ENCODE data around the gene SPATA32.

The SPATA32 gene

GRCh38 chr17:45269912-45270311 is 8.0 kb upstream of the SPATA32 start:
- no peak overlapping the region for H3K4me3 ChIP-seq
- DNase-seq (ENCODE audit: low spot score), result no peak
- H3K27ac ChIP-seq, result no peak overlapping the region
- TF ChIP-seq, protein P1, sequence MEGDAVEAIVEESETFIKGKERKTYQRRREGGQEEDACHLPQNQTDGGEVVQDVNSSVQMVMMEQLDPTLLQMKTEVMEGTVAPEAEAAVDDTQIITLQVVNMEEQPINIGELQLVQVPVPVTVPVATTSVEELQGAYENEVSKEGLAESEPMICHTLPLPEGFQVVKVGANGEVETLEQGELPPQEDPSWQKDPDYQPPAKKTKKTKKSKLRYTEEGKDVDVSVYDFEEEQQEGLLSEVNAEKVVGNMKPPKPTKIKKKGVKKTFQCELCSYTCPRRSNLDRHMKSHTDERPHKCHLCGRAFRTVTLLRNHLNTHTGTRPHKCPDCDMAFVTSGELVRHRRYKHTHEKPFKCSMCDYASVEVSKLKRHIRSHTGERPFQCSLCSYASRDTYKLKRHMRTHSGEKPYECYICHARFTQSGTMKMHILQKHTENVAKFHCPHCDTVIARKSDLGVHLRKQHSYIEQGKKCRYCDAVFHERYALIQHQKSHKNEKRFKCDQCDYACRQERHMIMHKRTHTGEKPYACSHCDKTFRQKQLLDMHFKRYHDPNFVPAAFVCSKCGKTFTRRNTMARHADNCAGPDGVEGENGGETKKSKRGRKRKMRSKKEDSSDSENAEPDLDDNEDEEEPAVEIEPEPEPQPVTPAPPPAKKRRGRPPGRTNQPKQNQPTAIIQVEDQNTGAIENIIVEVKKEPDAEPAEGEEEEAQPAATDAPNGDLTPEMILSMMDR (IDR thresholded peaks at IDR 0.05), result no peak

GRCh38 chr17:45267436-45268055 is 5.7 kb upstream of the SPATA32 start:
- DNase-seq (ENCODE audit: low spot score), result no peak
- Histone ChIP-seq H3K4me3 (no peak overlapping the region), H3K27ac (no peak overlapping the region)
- TF ChIP-seq, protein P1 (IDR thresholded peaks at IDR 0.05), result no peak

GRCh38 chr17:45266372-45266926 is 4.6 kb upstream of the SPATA32 start:
- TF ChIP-seq, protein P1 (IDR thresholded peaks at IDR 0.05), result no peak
- no peak overlapping the region for H3K27ac ChIP-seq
- no peak for DNase-seq (ENCODE audit: low spot score)
- H3K4me3 ChIP-seq, result no peak overlapping the region

- Histone ChIP-seq H3K27ac (no peak overlapping the region), H3K4me3 (no peak overlapping the region)
- TF ChIP-seq, protein P1 (IDR thresholded peaks at IDR 0.05), result no peak
- DNase-seq (ENCODE audit: low spot score), result no peak
Measured at GRCh38 chr17:45265821-45266220, 3.9 kb upstream of the SPATA32 start.

DNA sequence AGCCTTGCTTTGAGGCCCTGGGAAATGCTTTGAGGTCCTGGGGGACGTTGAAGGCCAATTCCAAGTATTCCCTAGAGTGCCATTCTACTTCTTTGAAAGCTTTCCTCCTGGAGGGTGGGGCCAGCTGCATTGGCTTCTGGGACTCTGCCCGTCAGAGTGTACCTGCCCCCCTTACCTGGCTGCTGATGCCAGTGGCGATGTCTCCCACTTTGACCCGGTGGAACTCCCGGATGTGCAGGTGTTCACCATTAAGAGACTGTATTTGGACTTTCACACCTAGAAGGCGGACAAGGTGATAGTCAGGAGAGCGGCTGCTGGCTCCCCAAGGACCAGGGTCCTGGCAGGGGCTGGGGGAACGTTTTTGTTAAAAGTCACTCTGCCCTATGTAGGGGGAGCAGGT is 3.1 kb upstream of the SPATA32 start:
- Histone ChIP-seq H3K4me3 (no peak overlapping the region), H3K27ac (no peak overlapping the region)
- no peak for DNase-seq (ENCODE audit: low spot score)
- TF ChIP-seq, protein P1 (IDR thresholded peaks at IDR 0.05), result no peak

- Histone ChIP-seq H3K27ac (no peak overlapping the region), H3K4me3 (no peak overlapping the region)
- DNase-seq (ENCODE audit: low spot score), result no peak
- TF ChIP-seq, protein P1 (IDR thresholded peaks at IDR 0.05), result no peak
Measured at GRCh38 chr17:45264430-45264829, 2.5 kb upstream of the SPATA32 start.

DNA sequence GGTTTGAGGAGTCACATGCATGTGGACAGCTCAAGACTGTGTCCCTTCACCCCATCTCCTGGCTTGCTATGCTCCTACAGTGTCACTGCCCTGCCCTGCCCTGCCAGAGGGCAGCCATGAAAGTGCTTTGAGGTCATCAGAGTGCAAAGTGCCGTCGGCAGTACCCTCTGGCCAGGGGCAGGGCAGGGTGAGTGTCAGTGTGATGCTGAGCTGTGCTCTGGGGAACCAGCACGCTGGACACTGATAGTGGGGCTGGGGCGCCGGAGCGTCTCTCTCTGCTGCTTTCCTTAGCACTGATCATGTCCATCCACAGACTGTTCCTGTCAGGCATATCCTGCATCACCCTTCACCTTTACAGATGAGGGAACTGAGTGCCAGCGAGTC is 1.6 kb upstream of the SPATA32 start:
- Histone ChIP-seq H3K27ac (peak overlapping the region in 1 of 2 donors; percentile 0), H3K4me3 (no peak overlapping the region)
- no peak for DNase-seq (ENCODE audit: low spot score)
- TF ChIP-seq, protein P1 (IDR thresholded peaks at IDR 0.05), result no peak
